A673 (cell line): Measurements from ENCODE around the gene LCLAT1. TPM values are rescaled to one million over a fixed set of nuclear protein-coding genes. Genes with fewer than 3 reads are reported as not detected.

Source experiments
- BruUV-seq: library from RNA; stranded (reverse); fragments of 400-500 nt; replicated peaks from 2 replicates; lab custom pipeline; 2021; lab: Mats Ljungman, UMichigan
- CTCF ChIA-PET: fragments of 300-600 bp; sonication (Branson Sonifier 250); formaldehyde crosslinking; loops from one replicate; lab custom pipeline; 2022; ENCODE audit warnings: antibody characterized with exemption; lab: Charles Lee
- POLR2A ChIA-PET: fragments of 300-600 bp; sonication (Branson Sonifier 250); formaldehyde crosslinking; loops from one replicate; lab custom pipeline; 2022; ENCODE audit warnings: antibody characterized with exemption; ENCODE audit not compliant: low non-redundant PET; lab: Charles Lee
- DNase-seq: peaks from one replicate; pipeline ENCODE4 v3.0.0-alpha.2; 2015; ENCODE audit warnings: low spot score
- H3K27ac ChIP-seq: fragments of 200-600 bp; sonication (generic); 2 replicates; pipeline ENCODE4 v1.5.1; 2016; ENCODE audit warnings: mixed run types, low read depth, mild to moderate bottlenecking, mixed read lengths, antibody characterized with exemption, low read length; ENCODE audit not compliant: poor library complexity, severe bottlenecking
- H3K27me3 ChIP-seq: fragments of 200-600 bp; sonication (generic); replicated peaks from 2 replicates; pipeline ENCODE4 v1.6.1; 2017; ENCODE audit warnings: mixed run types, low read depth, mild to moderate bottlenecking, mixed read lengths, antibody characterized with exemption, low read length; ENCODE audit not compliant: insufficient read depth, poor library complexity
- H3K36me3 ChIP-seq: fragments of 200-600 bp; sonication (generic); 2 replicates; pipeline ENCODE4 v1.6.1; 2016; ENCODE audit warnings: mixed run types, mild to moderate bottlenecking, mixed read lengths, antibody characterized with exemption, low read length; ENCODE audit not compliant: insufficient read depth, poor library complexity, severe bottlenecking
- H3K4me1 ChIP-seq: fragments of 200-600 bp; sonication (generic); 2 replicates; pipeline ENCODE4 v1.6.1; 2017; ENCODE audit warnings: mixed run types, mild to moderate bottlenecking, mixed read lengths, antibody characterized with exemption, low read length; ENCODE audit not compliant: insufficient read depth, poor library complexity, severe bottlenecking
- H3K4me3 ChIP-seq: fragments of 200-600 bp; sonication (generic); 2 replicates; pipeline ENCODE4 v1.5.1; 2016; ENCODE audit warnings: low read depth, mixed run types, mild to moderate bottlenecking, mixed read lengths, low read length; ENCODE audit not compliant: poor library complexity, severe bottlenecking
- H3K9me3 ChIP-seq: fragments of 200-600 bp; sonication (generic); 2 replicates; pipeline ENCODE4 v1.6.1; 2016; ENCODE audit warnings: mixed run types, low read depth, mild to moderate bottlenecking, mixed read lengths, antibody characterized with exemption, low read length; ENCODE audit not compliant: poor library complexity, severe bottlenecking
- EZH2 ChIP-seq: fragments of 200-600 bp; sonication (generic); IDR thresholded peaks from 2 replicates; pipeline ENCODE4 v1.6.1; 2017; ENCODE audit warnings: borderline replicate concordance, low read depth, mild to moderate bottlenecking, mixed read lengths, antibody characterized with exemption, low read length; ENCODE audit not compliant: poor library complexity, severe bottlenecking
- intact Hi-C: fragments of 100-400 bp; cut with micrococcal nuclease; formaldehyde crosslinking; loops from one replicate; pipeline ENCODE4 v1.10.0; 2022; ENCODE audit not compliant: unreplicated experiment
- total RNA-seq: library from RNA; stranded (reverse); gene quantifications from 2 replicates; pipeline ENCODE4 v1.2.3, GENCODE V29; 2021
- TF ChIP-seq, protein P1 (sequence below): fragments of 300-800, 200-600 bp; sonication (generic); conservative IDR thresholded peaks from 2 replicates; pipeline ENCODE4 v1.5.1; 2017; ENCODE audit warnings: low read depth, mild to moderate bottlenecking, antibody characterized with exemption, low read length, moderate library complexity, mixed read lengths

LCLAT1 gene
- total RNA-seq, 1 experiment from 2014 or later: 35.3 TPM

DNA sequence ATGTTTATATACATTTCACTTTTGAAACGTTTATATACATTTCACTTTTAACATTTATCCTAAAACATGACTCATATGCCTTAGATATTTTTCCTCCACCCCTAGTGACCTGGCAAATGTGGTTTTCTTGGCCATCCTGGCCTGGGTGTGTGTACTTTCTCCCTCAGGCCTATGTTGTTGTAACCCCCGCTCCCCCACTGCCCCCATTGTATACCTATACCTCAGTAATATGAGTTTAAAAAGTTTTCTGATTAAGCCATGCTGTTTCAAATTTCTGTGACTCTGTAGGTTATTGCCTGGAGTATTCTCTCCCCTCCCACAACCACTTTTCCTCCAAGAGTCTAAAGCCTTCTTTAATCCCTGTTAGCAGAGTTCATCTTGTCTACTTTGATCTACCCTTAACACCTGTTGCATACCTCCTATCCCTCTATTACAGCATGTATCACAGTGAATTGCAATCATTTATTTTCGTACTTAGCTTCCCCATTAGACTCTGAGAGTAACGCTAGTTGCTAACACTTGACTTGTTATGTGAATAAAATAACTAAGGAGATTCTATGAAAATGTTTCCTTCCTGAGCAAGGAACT is 67.9 kb downstream of the LCLAT1 start:
- intact Hi-C loops: no loop called here
- ChIA-PET CTCF (no interaction called here), POLR2A (no interaction called here)
- H3K27ac ChIP-seq: no peak overlapping the region
- H3K4me3 ChIP-seq: no peak overlapping the region
- peaks cover 4% of the 10 kb centered on the region for H3K36me3 ChIP-seq
- H3K4me1 ChIP-seq: peaks cover 6% of the 10 kb centered on the region
- TF ChIP-seq, protein P1, sequence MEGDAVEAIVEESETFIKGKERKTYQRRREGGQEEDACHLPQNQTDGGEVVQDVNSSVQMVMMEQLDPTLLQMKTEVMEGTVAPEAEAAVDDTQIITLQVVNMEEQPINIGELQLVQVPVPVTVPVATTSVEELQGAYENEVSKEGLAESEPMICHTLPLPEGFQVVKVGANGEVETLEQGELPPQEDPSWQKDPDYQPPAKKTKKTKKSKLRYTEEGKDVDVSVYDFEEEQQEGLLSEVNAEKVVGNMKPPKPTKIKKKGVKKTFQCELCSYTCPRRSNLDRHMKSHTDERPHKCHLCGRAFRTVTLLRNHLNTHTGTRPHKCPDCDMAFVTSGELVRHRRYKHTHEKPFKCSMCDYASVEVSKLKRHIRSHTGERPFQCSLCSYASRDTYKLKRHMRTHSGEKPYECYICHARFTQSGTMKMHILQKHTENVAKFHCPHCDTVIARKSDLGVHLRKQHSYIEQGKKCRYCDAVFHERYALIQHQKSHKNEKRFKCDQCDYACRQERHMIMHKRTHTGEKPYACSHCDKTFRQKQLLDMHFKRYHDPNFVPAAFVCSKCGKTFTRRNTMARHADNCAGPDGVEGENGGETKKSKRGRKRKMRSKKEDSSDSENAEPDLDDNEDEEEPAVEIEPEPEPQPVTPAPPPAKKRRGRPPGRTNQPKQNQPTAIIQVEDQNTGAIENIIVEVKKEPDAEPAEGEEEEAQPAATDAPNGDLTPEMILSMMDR: no peak
- TF ChIP-seq EZH2: no peak
- H3K27me3 ChIP-seq: no peaks in the 10 kb centered on the region
- BruUV-seq: no TSS peak
- no peak for DNase-seq
- H3K9me3 ChIP-seq: peaks cover 5% of the 10 kb centered on the region

GRCh38 chr2:30516166-30516565 is 69.1 kb downstream of the LCLAT1 start:
- DNase-seq: no peak
- no peak overlapping the region for H3K27ac ChIP-seq
- CTCF ChIA-PET: no interaction called here
- H3K36me3 ChIP-seq: peaks cover 6% of the 10 kb centered on the region
- intact Hi-C loops: no loop called here
- H3K4me1 ChIP-seq: peaks cover 6% of the 10 kb centered on the region
- peaks cover 9% of the 10 kb centered on the region for H3K9me3 ChIP-seq
- no peaks in the 10 kb centered on the region for H3K27me3 ChIP-seq
- TF ChIP-seq EZH2: no peak
- TF ChIP-seq, protein P1: no peak
- POLR2A ChIA-PET: no interaction called here
- no peak overlapping the region for H3K4me3 ChIP-seq
- no TSS peak for BruUV-seq

GRCh38 chr2:30519796-30520195 is 72.8 kb downstream of the LCLAT1 start:
- intact Hi-C loops: no loop called here
- Histone ChIP-seq H3K4me3 (no peak overlapping the region), H3K4me1 (no peaks in the 10 kb centered on the region), H3K27me3 (no peaks in the 10 kb centered on the region), H3K27ac (no peak overlapping the region), H3K9me3 (peaks cover 9% of the 10 kb centered on the region), H3K36me3 (peaks cover 6% of the 10 kb centered on the region)
- no peak for TF ChIP-seq EZH2
- TF ChIP-seq, protein P1: no peak
- POLR2A ChIA-PET: no interaction called here
- no peak for DNase-seq
- BruUV-seq: no TSS peak
- CTCF ChIA-PET: no interaction called here
